Thoracic aorta (tissue), 2 donors: Measurements from ENCODE around the gene DCDC1. TPM values are rescaled to one million over a fixed set of nuclear protein-coding genes. Genes with fewer than 3 reads are reported as not detected.
"Not testable (repeated sequence)": the region's sequence is repeated elsewhere in the genome, so short reads cannot be mapped to it uniquely, and the experiment has no call there.

Experiments
- ATAC-seq: fragments of 150-250 bp; one replicate; pipeline ENCODE4 v1.8.0; 2017; ENCODE audit warnings: low read depth; ENCODE audit not compliant: insufficient number of reproducible peaks, low FRiP score
- DNase-seq: peaks from one replicate; pipeline ENCODE4 v3.0.0-alpha.2; 2020; ENCODE audit warnings: low spot score
- H3K27ac ChIP-seq, 2 donors: fragments of 200-600 bp; sonication (generic); 1 replicate in 1 of 2; 2 replicates in 1 of 2; pipeline ENCODE4 v1.5.1; 2016; ENCODE audit warnings: mild to moderate bottlenecking in 2 of 2, moderate library complexity in 2 of 2
- H3K27me3 ChIP-seq: fragments of 200-600 bp; sonication (generic); replicated peaks from 2 replicates; pipeline ENCODE4 v1.6.0; 2016; ENCODE audit warnings: mild to moderate bottlenecking; ENCODE audit not compliant: insufficient read depth
- H3K36me3 ChIP-seq: fragments of 200-600 bp; sonication (generic); one replicate; pipeline ENCODE4 v1.5.1; 2016
- H3K4me1 ChIP-seq, 2 donors: fragments of 200-600 bp; sonication (generic); 1 replicate in 1 of 2; 2 replicates in 1 of 2; pipeline versions ENCODE4 v1.5.1 to v1.6.0; 2016; ENCODE audit warnings: low read depth in 2 of 2, mild to moderate bottlenecking in 1 of 2; ENCODE audit not compliant: control insufficient read depth in 1 of 2
- H3K4me3 ChIP-seq: fragments of 200-600 bp; sonication (generic); 2 replicates; pipeline ENCODE4 v1.5.1; 2016; ENCODE audit warnings: mild to moderate bottlenecking
- H3K9me3 ChIP-seq: fragments of 200-600 bp; sonication (generic); 2 replicates; pipeline ENCODE4 v1.5.1; 2016
- total RNA-seq, 2 donors: library from RNA; depleted of rRNA; stranded (reverse); fragments of >200 nt; gene quantifications; one replicate each; pipeline versions ENCODE4 v1.1.0 to v1.2.3, GENCODE V29; 2016
- TF ChIP-seq, protein P1 (sequence below): fragments of 200-600 bp; sonication (generic); IDR thresholded peaks from one replicate; pipeline ENCODE4 v1.5.1; 2019; ENCODE audit warnings: antibody characterized with exemption

Gene DCDC1
- total RNA-seq, 2 donors from 2014 or later, result not detected

DNA sequence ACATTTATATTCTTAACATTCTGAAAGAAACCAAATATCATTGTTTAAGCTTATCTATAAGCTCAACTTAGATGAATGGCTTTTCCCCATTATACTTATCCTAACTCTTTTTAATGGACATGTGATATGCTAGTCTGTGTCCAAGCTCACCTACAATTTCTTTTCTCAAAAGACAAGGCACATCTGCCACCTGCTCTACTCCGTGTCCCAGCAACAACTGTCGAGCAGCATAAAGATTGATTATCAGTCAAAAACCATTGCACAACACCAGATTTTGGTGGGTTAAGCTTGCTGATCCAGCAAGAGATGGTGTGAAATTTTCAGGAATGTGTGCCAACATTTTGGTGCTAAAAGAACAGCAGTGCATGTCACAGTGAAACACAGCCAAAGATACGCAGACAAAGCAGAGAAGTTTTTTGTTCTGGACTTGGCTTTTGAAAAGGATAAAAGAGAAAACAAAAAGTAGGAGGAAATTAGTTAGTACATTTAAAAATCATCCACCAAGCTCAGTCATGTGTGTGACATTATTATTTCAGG lies 65.8 kb downstream of the DCDC1 start:
- Histone ChIP-seq H3K36me3 (no peaks in the 10 kb centered on the region), H3K4me1 (no peaks in the 10 kb centered on the region), H3K27me3 (no peaks in the 10 kb centered on the region), H3K4me3 (no peak overlapping the region), H3K27ac (no peak overlapping the region), H3K9me3 (no peaks in the 10 kb centered on the region)
- TF ChIP-seq, protein P1, sequence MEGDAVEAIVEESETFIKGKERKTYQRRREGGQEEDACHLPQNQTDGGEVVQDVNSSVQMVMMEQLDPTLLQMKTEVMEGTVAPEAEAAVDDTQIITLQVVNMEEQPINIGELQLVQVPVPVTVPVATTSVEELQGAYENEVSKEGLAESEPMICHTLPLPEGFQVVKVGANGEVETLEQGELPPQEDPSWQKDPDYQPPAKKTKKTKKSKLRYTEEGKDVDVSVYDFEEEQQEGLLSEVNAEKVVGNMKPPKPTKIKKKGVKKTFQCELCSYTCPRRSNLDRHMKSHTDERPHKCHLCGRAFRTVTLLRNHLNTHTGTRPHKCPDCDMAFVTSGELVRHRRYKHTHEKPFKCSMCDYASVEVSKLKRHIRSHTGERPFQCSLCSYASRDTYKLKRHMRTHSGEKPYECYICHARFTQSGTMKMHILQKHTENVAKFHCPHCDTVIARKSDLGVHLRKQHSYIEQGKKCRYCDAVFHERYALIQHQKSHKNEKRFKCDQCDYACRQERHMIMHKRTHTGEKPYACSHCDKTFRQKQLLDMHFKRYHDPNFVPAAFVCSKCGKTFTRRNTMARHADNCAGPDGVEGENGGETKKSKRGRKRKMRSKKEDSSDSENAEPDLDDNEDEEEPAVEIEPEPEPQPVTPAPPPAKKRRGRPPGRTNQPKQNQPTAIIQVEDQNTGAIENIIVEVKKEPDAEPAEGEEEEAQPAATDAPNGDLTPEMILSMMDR, result no peak
- no peak for ATAC-seq
- no peak for DNase-seq

DNA sequence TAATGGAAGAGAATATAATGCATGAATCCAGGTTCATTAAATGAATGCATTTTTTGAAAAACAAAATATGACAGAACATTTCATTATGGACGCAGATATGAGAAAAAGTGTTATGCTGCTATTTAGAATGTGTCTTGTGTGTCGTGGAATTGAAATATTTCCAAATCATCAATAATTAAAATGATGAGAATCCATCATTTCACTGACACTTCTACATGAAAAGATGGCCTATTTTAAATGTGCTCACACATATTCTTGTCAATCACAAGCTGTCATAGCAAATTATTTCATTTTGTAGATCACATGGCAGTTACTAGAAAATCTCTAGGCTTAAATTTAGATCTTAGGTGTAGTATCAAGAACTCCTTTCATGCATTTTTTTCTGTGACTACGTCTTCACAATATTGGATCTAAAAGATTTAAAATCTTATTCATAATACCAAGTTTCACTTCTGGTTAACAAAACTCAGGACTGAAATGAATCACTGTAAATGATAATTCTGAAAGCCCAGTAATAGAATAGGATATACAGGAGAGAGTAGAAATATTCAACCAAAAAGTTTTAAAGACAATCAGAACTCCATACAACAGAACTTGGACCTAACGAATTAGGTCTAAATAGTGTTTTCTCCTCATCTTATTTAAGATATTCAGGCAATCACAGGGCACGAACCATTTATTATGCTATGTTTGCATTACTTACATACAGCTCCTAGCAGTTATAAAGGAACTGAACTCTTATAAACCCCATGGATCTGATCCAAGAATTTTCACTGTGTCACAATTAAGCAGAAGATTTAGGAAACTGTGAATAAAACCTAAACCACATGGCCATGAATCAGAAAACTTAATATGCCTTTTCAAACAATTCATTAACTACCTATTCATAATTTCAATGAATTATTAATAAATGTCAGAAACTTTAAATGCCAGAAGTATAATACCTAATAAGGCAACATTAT lies 67.7 kb downstream of the DCDC1 start:
- Histone ChIP-seq H3K27ac (no peak overlapping the region), H3K4me1 (no peaks in the 10 kb centered on the region), H3K9me3 (no peaks in the 10 kb centered on the region), H3K4me3 (no peak overlapping the region), H3K27me3 (no peaks in the 10 kb centered on the region), H3K36me3 (no peaks in the 10 kb centered on the region)
- TF ChIP-seq, protein P1, result no peak
- DNase-seq (no peak), ATAC-seq (no peak)

- H3K27me3 ChIP-seq, result no peaks in the 10 kb centered on the region
- TF ChIP-seq, protein P1, result no peak
- no peaks in the 10 kb centered on the region for H3K4me1 ChIP-seq
- H3K4me3 ChIP-seq, result no peak overlapping the region
- no peak for DNase-seq
- ATAC-seq, result no peak
- no peaks in the 10 kb centered on the region for H3K9me3 ChIP-seq
- H3K36me3 ChIP-seq, result no peaks in the 10 kb centered on the region
- H3K27ac ChIP-seq, result no peak overlapping the region
These were observed 74.2 kb downstream of the DCDC1 start for GRCh38 chr11:31295308-31295707.

GRCh38 chr11:31273527-31273926 lies 96.0 kb downstream of the DCDC1 start:
- H3K27ac ChIP-seq, H3K36me3 ChIP-seq, H3K4me3 ChIP-seq, DNase-seq, ATAC-seq, H3K4me1 ChIP-seq, H3K9me3 ChIP-seq, H3K27me3 ChIP-seq: not testable (repeated sequence)

DNA sequence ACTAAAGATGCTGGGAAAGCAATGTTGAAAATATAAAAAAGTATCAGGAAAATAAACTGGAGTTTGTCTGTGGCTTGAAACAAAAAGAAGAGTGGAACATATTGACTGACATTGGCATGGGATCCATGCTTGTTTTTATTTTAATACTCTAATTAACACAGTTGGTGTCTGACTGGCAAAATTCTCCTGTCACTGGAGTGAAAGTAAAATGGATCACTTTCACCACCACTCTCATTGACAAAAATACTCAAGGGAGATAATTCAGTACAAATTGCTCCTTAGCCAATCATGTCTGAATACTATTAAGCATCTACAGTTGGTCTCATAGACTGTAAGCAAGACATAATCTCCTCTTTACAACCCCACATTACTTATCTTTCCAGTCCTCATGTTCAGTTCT lies 101.8 kb downstream of the DCDC1 start:
- Histone ChIP-seq H3K27ac (no peak overlapping the region), H3K36me3 (no peaks in the 10 kb centered on the region), H3K4me3 (no peak overlapping the region), H3K9me3 (no peaks in the 10 kb centered on the region), H3K27me3 (no peaks in the 10 kb centered on the region), H3K4me1 (no peaks in the 10 kb centered on the region)
- ATAC-seq, result no peak
- TF ChIP-seq, protein P1, result no peak
- DNase-seq, result no peak
